K562 (cell line): Measurements from ENCODE around the gene ACOX1. TPM values are rescaled to one million over a fixed set of nuclear protein-coding genes. Genes with fewer than 3 reads are reported as not detected.

Experiments
- ATAC-seq: fragments of 200-7000 bp; cut with Tn5 transposase; 3 replicates; pipeline ENCODE4 v1.9.1; 2020; ENCODE audit warnings: moderate library complexity
- BruUV-seq: library from RNA; stranded (reverse); fragments of 400-500 nt; replicated peaks from 2 replicates; lab custom pipeline; 2021; lab: Mats Ljungman, UMichigan
- CTCF ChIA-PET: fragments of 300-600 bp; formaldehyde crosslinking; extraction: SDS; loops from one replicate; lab custom pipeline; 2021; ENCODE audit warnings: low intra/inter-chr PET ratio; lab: Yijun Ruan, JAX
- POLR2A ChIA-PET: fragments of 300-600, 350-650 bp; sonication (Branson Sonifier 250); formaldehyde crosslinking; extraction: SDS; loops from one replicate; lab custom pipeline; 2021; ENCODE audit warnings: antibody characterized with exemption, inconsistent platforms; lab: Yijun Ruan, JAX
- DNase-seq, 4 experiments: peaks; one replicate each; pipeline versions ENCODE4 v3.0.0 to v3.0.0-alpha.2; 2011 to 2018; ENCODE audit warnings: low spot score in 3 of 4, mixed read lengths in 3 of 4; ENCODE audit errors: extremely low read depth in 1 of 4
- FAIRE-seq: peaks from 2 replicates; lab custom pipeline; 2011; peaks lifted over from hg19 to GRCh38; lab: Jason Lieb, UNC
- H2AFZ ChIP-seq: 2 replicates; pipeline ENCODE4 v1.6.0; 2011; ENCODE audit warnings: low read depth, low read length, control low read depth, inconsistent platforms
- H3K27ac ChIP-seq: fragments of 200-600 bp; 3 replicates; pipeline ENCODE4 v1.8.0; 2011; ENCODE audit warnings: low read depth, mild to moderate bottlenecking, control low read depth, inconsistent platforms, low read length, moderate library complexity, mixed read lengths; ENCODE audit errors: extremely low read depth
- H3K27me3 ChIP-seq, 2 experiments: fragments of 300-600 bp in 1 of 2; 2 replicates in 1 of 2; 3 replicates in 1 of 2; pipeline versions ENCODE4 v1.6.0 to v1.8.0; 2011; ENCODE audit warnings: inconsistent platforms in 2 of 2, low read length in 2 of 2, mild to moderate bottlenecking in 1 of 2, mixed read lengths in 1 of 2, moderate library complexity in 1 of 2; ENCODE audit not compliant: control insufficient read depth in 2 of 2, insufficient read depth in 2 of 2
- H3K36me3 ChIP-seq: fragments of 300-600 bp; 3 replicates; pipeline ENCODE4 v1.8.0; 2011; ENCODE audit warnings: mild to moderate bottlenecking, low read length, inconsistent platforms; ENCODE audit not compliant: control insufficient read depth, insufficient read depth
- H3K4me1 ChIP-seq, 2 experiments: fragments of 200-600 bp in 1 of 2; replicated peaks in 1 of 2; 2 replicates in 1 of 2; 3 replicates in 1 of 2; pipeline versions ENCODE4 v1.5.1 to v1.8.0; 2011; ENCODE audit warnings: inconsistent platforms in 2 of 2, low read length in 2 of 2, mild to moderate bottlenecking in 1 of 2, mixed read lengths in 1 of 2, moderate library complexity in 1 of 2; ENCODE audit not compliant: control insufficient read depth in 2 of 2, insufficient read depth in 2 of 2
- H3K4me2 ChIP-seq: 2 replicates; pipeline ENCODE4 v1.6.1; 2011; ENCODE audit warnings: low read length, control low read depth, inconsistent platforms, mixed read lengths; ENCODE audit not compliant: insufficient read depth
- H3K4me3 ChIP-seq: fragments of 200-600 bp; sonication (generic), shearing (Covaris generic); 2 replicates; pipeline ENCODE4 v1.5.1; 2016; ENCODE audit warnings: control low read depth, inconsistent platforms
- H3K79me2 ChIP-seq: fragments of 200-600 bp; 3 replicates; pipeline ENCODE4 v1.8.0; 2011; ENCODE audit warnings: low read length, inconsistent platforms; ENCODE audit not compliant: control insufficient read depth, insufficient read depth
- H3K9ac ChIP-seq, 2 experiments: 2 replicates each; pipeline versions ENCODE4 v1.6.0 to v1.6.1; 2011; ENCODE audit warnings: low read depth in 2 of 2, low read length in 2 of 2, control low read depth in 1 of 2, inconsistent platforms in 1 of 2, mild to moderate bottlenecking in 1 of 2, mixed read lengths in 1 of 2; ENCODE audit not compliant: insufficient read depth in 1 of 2
- H3K9me1 ChIP-seq: one replicate; pipeline ENCODE4 v1.6.0; 2011; ENCODE audit warnings: inconsistent platforms, mild to moderate bottlenecking, low read length, moderate library complexity; ENCODE audit not compliant: control insufficient read depth, insufficient read depth
- H3K9me3 ChIP-seq: replicated peaks from 2 replicates; pipeline ENCODE4 v1.5.1; 2011; ENCODE audit warnings: low read depth, low read length, inconsistent platforms; ENCODE audit not compliant: control insufficient read depth, insufficient read depth
- H4K20me1 ChIP-seq: replicated peaks from 2 replicates; pipeline ENCODE4 v1.6.1; 2011; ENCODE audit warnings: low read length, inconsistent platforms, mixed read lengths; ENCODE audit not compliant: control insufficient read depth, insufficient read depth
- ATF2 ChIP-seq: sonication (generic); formaldehyde crosslinking; IDR thresholded peaks from 2 replicates; pipeline ENCODE4 v1.8.1; 2022; ENCODE audit warnings: missing genetic modification reagents
- BHLHE40 ChIP-seq: IDR thresholded peaks from 2 replicates; pipeline ENCODE4 v1.6.1; 2011; ENCODE audit warnings: low read length, improper control_type of control experiment
- GTF2F1 ChIP-seq: IDR thresholded peaks from 2 replicates; pipeline ENCODE4 v1.6.1; 2011; ENCODE audit warnings: low read depth, low read length, improper control_type of control experiment
- LARP7 ChIP-seq: fragments of 450-650 bp; IDR thresholded peaks from 2 replicates; pipeline ENCODE4 v1.6.1; 2016
- POLR2G ChIP-seq: fragments of 200-400 bp; formaldehyde crosslinking; IDR thresholded peaks from 2 replicates; pipeline ENCODE4 v1.6.1; 2017; ENCODE audit warnings: low read depth, mild to moderate bottlenecking, antibody characterized with exemption, low read length, moderate library complexity
- RBFOX2 ChIP-seq: fragments of 200-400 bp; formaldehyde crosslinking; IDR thresholded peaks from 2 replicates; pipeline ENCODE4 v1.6.1; 2017; ENCODE audit warnings: low read depth, mild to moderate bottlenecking, low read length, moderate library complexity
- RBM25 ChIP-seq: fragments of 200-400 bp; formaldehyde crosslinking; IDR thresholded peaks from 2 replicates; pipeline ENCODE4 v1.6.1; 2018; ENCODE audit warnings: low read length, low read depth, moderate library complexity; ENCODE audit not compliant: severe bottlenecking
- RREB1 ChIP-seq: fragments of 250-450 bp; sonication (Bioruptor Pico); IDR thresholded peaks from 2 replicates; pipeline ENCODE4 v1.4.0; 2020
- SMC3 ChIP-seq: conservative IDR thresholded peaks from 2 replicates; pipeline ENCODE4 v1.6.1; 2011; ENCODE audit warnings: low read depth, low read length, improper control_type of control experiment; ENCODE audit not compliant: insufficient read depth
- SRSF7 ChIP-seq: fragments of 200-400 bp; formaldehyde crosslinking; optimal IDR thresholded peaks from 2 replicates; pipeline ENCODE3; 2017; ENCODE audit warnings: mild to moderate bottlenecking, low read depth, low read length
- U2AF1 ChIP-seq: fragments of 200-400 bp; formaldehyde crosslinking; optimal IDR thresholded peaks from 2 replicates; pipeline ENCODE3; 2017; ENCODE audit warnings: mild to moderate bottlenecking, low read depth, low read length, moderate library complexity
- ZNF175 ChIP-seq: fragments of 200-800 bp; sonication (Bioruptor generic); IDR thresholded peaks from 2 replicates; pipeline ENCODE4 v1.6.1; 2016; ENCODE audit warnings: low read depth, mild to moderate bottlenecking, missing genetic modification characterization, missing compliant biosample characterization
- ZNF785 ChIP-seq: fragments of 250-450 bp; sonication (Bioruptor Pico); IDR thresholded peaks from 2 replicates; pipeline ENCODE4 v1.4.0; 2020; ENCODE audit warnings: mild to moderate bottlenecking
- WGBS: fragments of 100-300 bp; shearing (Covaris generic); methylation state at CpG from one replicate; pipeline ENCODE4 v1.1.6; 2016; ENCODE audit warnings: low coverage, mixed read lengths; ENCODE audit not compliant: insufficient coverage; ENCODE audit errors: missing lambda C conversion rate; 5-methylcytosine and 5-hydroxymethylcytosine counted together
- in situ Hi-C: fragments of 300-500 bp; cut with MboI; formaldehyde crosslinking; loops from 4 replicates; pipeline ENCODE4 v1.15.0; 2018; ENCODE audit warnings: inconsistent platforms, mixed read lengths
- intact Hi-C: fragments of 100-400 bp; cut with micrococcal nuclease; formaldehyde crosslinking; loops from 2 replicates; pipeline ENCODE4 v1.14.2; 2022
- polyA plus RNA-seq, 8 experiments: library from polyadenylated mRNA; depleted of rRNA in 4 of 8; stranded (reverse) in 5 of 8; unstranded in 3 of 8; fragments of >200 nt; fragmentation: Nextera tagmentation in 2 of 8; fragmentation: Illumina TruSeq in 1 of 8; extraction: Ambion mirVana in 2 of 8; extraction: Trizol in 1 of 8; gene quantifications; 2 replicates each; pipeline versions ENCODE4 v1.2.1 to v1.2.3, GENCODE V29; 2011 to 2014; ENCODE audit warnings: inconsistent platforms in 1 of 8, missing spikeins in 1 of 8
- total RNA-seq, 7 experiments: library from RNA; depleted of rRNA in 6 of 7; stranded (reverse); fragments of >200 nt in 6 of 7; fragmentation: Illumina TruSeq in 2 of 7; extraction: Trizol in 2 of 7; gene quantifications; 2 replicates each; pipeline versions ENCODE4 v1.2.1 to v1.2.3, GENCODE V29; 2011 to 2021; ENCODE audit warnings: low replicate concordance in 1 of 7

ACOX1 gene
- total and polyA plus RNA-seq, 9 of the 15 experiments (the other 6 are each of a cell fraction or from before 2014, with no cell fraction given), result 7.8 to 24.1 (median 14.5) TPM

- H3K4me1 ChIP-seq, result peaks cover 7 to 72% of the 10 kb centered on the region in 2 experiments; a peak in 4 of 5 replicates
- no peaks in the 10 kb centered on the region for H4K20me1 ChIP-seq
- BruUV-seq, result no TSS peak
- no peaks in the 10 kb centered on the region for H3K27me3 ChIP-seq
- peaks cover 29% of the 10 kb centered on the region for H3K79me2 ChIP-seq
- no peak for FAIRE-seq
- no peak overlapping the region for H3K4me2 ChIP-seq
- H3K9ac ChIP-seq, result peak overlapping the region in 1 of 2 experiments; percentile 70; a peak in 2 of 4 replicates
- no peak overlapping the region for H3K4me3 ChIP-seq
- intact Hi-C loops, result no loop called here
- no peak overlapping the region for H3K27ac ChIP-seq
- in situ Hi-C loops, result no loop called here
- WGBS, result 86% methylated on average over 13 of the region's 13 CpGs
- POLR2A ChIA-PET, result interaction anchor here (0.6 to 15.9 kb wide), 6 partner anchors 10 to 126 kb away, joined by 3 to 169 read pairs (median 4); partner anchors contain the start of genes TRIM47 and WBP2
- H3K36me3 ChIP-seq, result peaks cover 64% of the 10 kb centered on the region; the same call in 2 of the 3 replicates
- H3K9me1 ChIP-seq, result no peaks in the 10 kb centered on the region
- no peaks in the 10 kb centered on the region for H3K9me3 ChIP-seq
- ATAC-seq, result no peak
- CTCF ChIA-PET, result no interaction called here
- no peak overlapping the region for H2AFZ ChIP-seq
- no peak for DNase-seq
- TF ChIP-seq ZNF785 (CRISPR knock-in tag), result no peak
- TF ChIP-seq ATF2 (CRISPR knock-in tag), result no peak
- no peak for TF ChIP-seq BHLHE40
- no peak for TF ChIP-seq U2AF1
- TF ChIP-seq GTF2F1, result no peak
- no peak for TF ChIP-seq RBM25
- no peak for TF ChIP-seq LARP7
- TF ChIP-seq POLR2G, result peak; percentile 51
- TF ChIP-seq RREB1 (CRISPR knock-in tag), result no peak
- peak; percentile 57 for TF ChIP-seq RBFOX2
- TF ChIP-seq SMC3, result no peak
- no peak for TF ChIP-seq SRSF7
- no peak for TF ChIP-seq ZNF175
These were observed 78.1 kb downstream of the ACOX1 start for GRCh38 chr17:75900691-75901533.
